PC-9 (cell line): ENCODE data around the gene NTM. TPM values are rescaled to one million over a fixed set of nuclear protein-coding genes. Genes with fewer than 3 reads are reported as not detected.

Source experiments
- BruUV-seq: library from RNA; stranded (reverse); fragments of 400-500 nt; replicated peaks from 2 replicates; lab custom pipeline; 2021; lab: Mats Ljungman, UMichigan
- CTCF ChIA-PET: fragments of 300-600 bp; sonication (Branson Sonifier 250); formaldehyde crosslinking; loops from one replicate; lab custom pipeline; 2022; ENCODE audit warnings: antibody characterized with exemption; lab: Charles Lee
- POLR2A ChIA-PET: fragments of 300-600 bp; sonication (Branson Sonifier 250); formaldehyde crosslinking; loops from one replicate; lab custom pipeline; 2022; ENCODE audit warnings: antibody characterized with exemption; ENCODE audit not compliant: unreplicated experiment; lab: Charles Lee
- DNase-seq, 2 experiments: peaks; one replicate each; pipeline versions ENCODE4 v3.0.0 to v3.0.0-alpha.2; 2015 to 2022; ENCODE audit warnings: mixed read lengths in 1 of 2
- H2AFZ ChIP-seq: fragments of 200-600 bp; sonication (generic); 2 replicates; pipeline ENCODE4 v1.8.1; 2017; ENCODE audit warnings: antibody characterized with exemption
- H3F3A ChIP-seq: fragments of 200-600 bp; sonication (generic); 2 replicates; pipeline ENCODE4 v1.8.1; 2017; ENCODE audit warnings: antibody characterized with exemption, mild to moderate bottlenecking, low read depth; ENCODE audit not compliant: insufficient read depth
- H3K27ac ChIP-seq: fragments of 200-600 bp; sonication (generic); 2 replicates; pipeline ENCODE4 v1.6.1; 2016; ENCODE audit warnings: mixed run types
- H3K27me3 ChIP-seq: fragments of 200-600 bp; sonication (generic); 2 replicates; pipeline ENCODE4 v1.6.1; 2016; ENCODE audit warnings: low read depth, mixed run types; ENCODE audit not compliant: insufficient read depth
- H3K36me3 ChIP-seq: fragments of 200-600 bp; sonication (generic); 2 replicates; pipeline ENCODE4 v1.6.1; 2016; ENCODE audit warnings: low read depth, mixed run types
- H3K4me1 ChIP-seq: fragments of 200-600 bp; sonication (generic); replicated peaks from 2 replicates; pipeline ENCODE4 v1.6.1; 2016; ENCODE audit warnings: mixed run types; ENCODE audit not compliant: insufficient read depth
- H3K4me2 ChIP-seq: fragments of 200-600 bp; sonication (generic); 2 replicates; pipeline ENCODE4 v1.6.1; 2017; ENCODE audit warnings: mixed run types
- H3K4me3 ChIP-seq: fragments of 200-600 bp; sonication (generic); 2 replicates; pipeline ENCODE4 v1.6.1; 2016; ENCODE audit warnings: mixed run types
- H3K79me2 ChIP-seq: fragments of 200-600 bp; sonication (generic); 2 replicates; pipeline ENCODE4 v1.6.1; 2017; ENCODE audit warnings: low read depth, mixed run types
- H3K9me2 ChIP-seq: fragments of 200-600 bp; sonication (generic); 2 replicates; pipeline ENCODE4 v1.8.1; 2017; ENCODE audit warnings: mild to moderate bottlenecking; ENCODE audit not compliant: insufficient read depth
- H3K9me3 ChIP-seq: fragments of 200-600 bp; sonication (generic); 2 replicates; pipeline ENCODE4 v1.8.1; 2016; ENCODE audit warnings: low read depth; ENCODE audit not compliant: insufficient read depth
- H4K20me1 ChIP-seq: fragments of 200-600 bp; sonication (generic); 2 replicates; pipeline ENCODE4 v1.8.1; 2017; ENCODE audit not compliant: insufficient read depth
- EZH2 ChIP-seq: fragments of 200-600 bp; sonication (generic); IDR thresholded peaks from 2 replicates; pipeline ENCODE4 v1.8.0; 2017; ENCODE audit warnings: antibody characterized with exemption, low read depth
- intact Hi-C: fragments of 100-400 bp; cut with micrococcal nuclease; formaldehyde crosslinking; loops from one replicate; pipeline ENCODE4 v1.10.0; 2022; ENCODE audit not compliant: unreplicated experiment
- total RNA-seq: library from RNA; stranded (reverse); gene quantifications from 2 replicates; pipeline ENCODE4 v1.2.3, GENCODE V29; 2021
- TF ChIP-seq, protein P1 (sequence below): fragments of 200-600 bp; sonication (generic); conservative IDR thresholded peaks from 2 replicates; pipeline ENCODE4 v1.6.1; 2017; ENCODE audit warnings: mixed run types, antibody characterized with exemption, mild to moderate bottlenecking, moderate library complexity

NTM gene
- total RNA-seq, 1 experiment from 2014 or later, result not detected

DNA sequence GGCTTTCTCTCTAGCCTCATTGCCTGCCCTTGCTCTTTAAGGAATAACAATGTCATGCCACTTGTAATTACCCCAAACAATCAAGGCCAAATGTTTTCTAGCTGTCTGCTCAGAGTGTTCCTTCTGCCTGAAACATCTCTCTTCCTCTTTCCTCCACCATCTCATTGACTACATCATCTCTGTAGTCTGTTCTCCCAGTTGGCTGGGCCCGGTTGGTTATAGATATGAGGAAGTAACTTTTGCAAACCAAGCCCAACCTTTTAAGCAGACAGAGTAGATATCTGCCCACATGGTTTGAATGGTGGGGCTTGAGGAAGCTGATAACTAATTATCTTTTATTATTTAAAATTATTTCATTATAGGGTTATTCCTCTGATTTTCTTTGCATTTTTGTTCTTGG is 104.5 kb downstream of the NTM start:
- H3K4me1 ChIP-seq, result no peaks in the 10 kb centered on the region
- H3K36me3 ChIP-seq, result no peaks in the 10 kb centered on the region
- H3K4me2 ChIP-seq, result no peak overlapping the region
- no peaks in the 10 kb centered on the region for H3K79me2 ChIP-seq
- intact Hi-C loops, result no loop called here
- no peaks in the 10 kb centered on the region for H4K20me1 ChIP-seq
- H3K27me3 ChIP-seq, result no peaks in the 10 kb centered on the region
- H3K9me2 ChIP-seq, result no peaks in the 10 kb centered on the region
- H2AFZ ChIP-seq, result no peak overlapping the region
- no peak for DNase-seq
- no peak overlapping the region for H3K27ac ChIP-seq
- BruUV-seq, result no TSS peak
- H3K4me3 ChIP-seq, result no peak overlapping the region
- H3K9me3 ChIP-seq, result no peaks in the 10 kb centered on the region
- TF ChIP-seq, protein P1, sequence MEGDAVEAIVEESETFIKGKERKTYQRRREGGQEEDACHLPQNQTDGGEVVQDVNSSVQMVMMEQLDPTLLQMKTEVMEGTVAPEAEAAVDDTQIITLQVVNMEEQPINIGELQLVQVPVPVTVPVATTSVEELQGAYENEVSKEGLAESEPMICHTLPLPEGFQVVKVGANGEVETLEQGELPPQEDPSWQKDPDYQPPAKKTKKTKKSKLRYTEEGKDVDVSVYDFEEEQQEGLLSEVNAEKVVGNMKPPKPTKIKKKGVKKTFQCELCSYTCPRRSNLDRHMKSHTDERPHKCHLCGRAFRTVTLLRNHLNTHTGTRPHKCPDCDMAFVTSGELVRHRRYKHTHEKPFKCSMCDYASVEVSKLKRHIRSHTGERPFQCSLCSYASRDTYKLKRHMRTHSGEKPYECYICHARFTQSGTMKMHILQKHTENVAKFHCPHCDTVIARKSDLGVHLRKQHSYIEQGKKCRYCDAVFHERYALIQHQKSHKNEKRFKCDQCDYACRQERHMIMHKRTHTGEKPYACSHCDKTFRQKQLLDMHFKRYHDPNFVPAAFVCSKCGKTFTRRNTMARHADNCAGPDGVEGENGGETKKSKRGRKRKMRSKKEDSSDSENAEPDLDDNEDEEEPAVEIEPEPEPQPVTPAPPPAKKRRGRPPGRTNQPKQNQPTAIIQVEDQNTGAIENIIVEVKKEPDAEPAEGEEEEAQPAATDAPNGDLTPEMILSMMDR, result no peak
- no peak for TF ChIP-seq EZH2
- CTCF ChIA-PET, result no interaction called here
- POLR2A ChIA-PET, result no interaction called here
- H3F3A ChIP-seq, result no peaks in the 10 kb centered on the region

DNA sequence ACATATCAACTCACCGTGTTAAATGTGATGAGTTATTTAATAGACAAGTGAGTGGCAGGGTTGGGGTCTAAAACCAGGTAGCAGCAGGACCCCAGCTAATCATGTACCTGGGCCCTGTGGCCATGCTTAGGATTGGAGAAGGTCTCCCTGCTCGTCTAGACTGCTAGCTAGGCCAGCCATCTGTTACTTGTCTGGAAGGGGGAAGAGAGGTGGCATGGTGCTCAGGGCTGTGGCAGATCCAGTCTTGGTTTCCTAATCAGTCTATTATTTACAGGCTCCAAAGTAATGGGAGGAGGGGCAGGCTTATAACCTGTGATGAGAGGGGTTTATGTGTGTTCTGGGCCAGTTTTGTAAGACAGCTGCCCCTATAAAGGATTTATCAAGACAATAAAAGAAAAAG is 105.9 kb downstream of the NTM start:
- no TSS peak for BruUV-seq
- no peak overlapping the region for H3K27ac ChIP-seq
- H3K9me3 ChIP-seq, result no peaks in the 10 kb centered on the region
- CTCF ChIA-PET, result no interaction called here
- TF ChIP-seq EZH2, result no peak
- TF ChIP-seq, protein P1, result no peak
- no peaks in the 10 kb centered on the region for H3F3A ChIP-seq
- H3K79me2 ChIP-seq, result no peaks in the 10 kb centered on the region
- intact Hi-C loops, result no loop called here
- POLR2A ChIA-PET, result no interaction called here
- no peaks in the 10 kb centered on the region for H3K4me1 ChIP-seq
- H3K4me3 ChIP-seq, result no peak overlapping the region
- H3K36me3 ChIP-seq, result no peaks in the 10 kb centered on the region
- no peak overlapping the region for H3K4me2 ChIP-seq
- H3K9me2 ChIP-seq, result no peaks in the 10 kb centered on the region
- H2AFZ ChIP-seq, result no peak overlapping the region
- no peaks in the 10 kb centered on the region for H3K27me3 ChIP-seq
- no peak for DNase-seq
- H4K20me1 ChIP-seq, result no peaks in the 10 kb centered on the region

DNA sequence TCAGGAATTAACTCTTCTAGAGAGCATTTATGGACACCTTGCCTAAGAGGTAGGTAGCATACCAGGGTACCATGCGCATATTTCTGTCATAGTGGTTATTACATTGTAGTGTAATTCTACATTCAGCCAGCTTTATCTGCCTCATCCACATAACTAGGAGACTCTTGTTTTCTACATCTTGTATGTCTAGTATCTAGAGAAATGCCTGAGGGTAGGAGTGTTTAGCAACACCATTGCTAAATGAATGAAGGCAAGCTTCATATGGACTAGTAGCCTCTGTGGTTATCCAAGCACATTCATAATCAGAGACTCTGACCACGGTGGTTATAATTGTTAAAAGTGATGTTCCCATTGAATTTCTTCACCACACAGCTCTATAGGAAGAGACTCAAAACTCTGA is 107.9 kb downstream of the NTM start:
- no peak for DNase-seq
- H3K9me3 ChIP-seq, result no peaks in the 10 kb centered on the region
- no peak overlapping the region for H3K27ac ChIP-seq
- no peaks in the 10 kb centered on the region for H3F3A ChIP-seq
- no TSS peak for BruUV-seq
- no peak overlapping the region for H3K4me3 ChIP-seq
- ChIA-PET CTCF (no interaction called here), POLR2A (no interaction called here)
- H3K4me2 ChIP-seq, result no peak overlapping the region
- intact Hi-C loops, result no loop called here
- no peaks in the 10 kb centered on the region for H3K36me3 ChIP-seq
- TF ChIP-seq EZH2, result no peak
- TF ChIP-seq, protein P1, result no peak
- no peaks in the 10 kb centered on the region for H3K4me1 ChIP-seq
- no peaks in the 10 kb centered on the region for H3K9me2 ChIP-seq
- H4K20me1 ChIP-seq, result no peaks in the 10 kb centered on the region
- H3K79me2 ChIP-seq, result no peaks in the 10 kb centered on the region
- H2AFZ ChIP-seq, result no peak overlapping the region
- H3K27me3 ChIP-seq, result no peaks in the 10 kb centered on the region
